Measurements from ENCODE around the gene CBARP. TPM values are rescaled to one million over a fixed set of nuclear protein-coding genes. Genes with fewer than 3 reads are reported as not detected.
A peak's percentile ranks its signal among the peaks of the same experiment; 100 is the strongest.

CBARP gene
- total and polyA plus RNA-seq, 11 donors = 0.60 to 2.2 (median 1.6) TPM

GRCh38 chr19:1259876-1260748, 22.3 kb upstream of the CBARP start:
- peak; percentile 0 to 18 (median 2) for ATAC-seq
- TF ChIP-seq POLR2A (IDR thresholded peaks at IDR 0.05) = no peak
- no peak for TF ChIP-seq CTCF (IDR thresholded peaks at IDR 0.05)
- DNase-seq = peak in 4 of 5 donors; percentile 49 to 60 (median 56)
- intact Hi-C loops (cut with DNase I) = no loop called here
- H3K9me3 ChIP-seq = no peaks in the 10 kb centered on the region
- H3K36me3 ChIP-seq = peaks cover 6 to 39% (median 32%) of the 10 kb centered on the region in 9 donors
- H3K27me3 ChIP-seq = no peaks in the 10 kb centered on the region
- 16 to 26% (median 24%) methylated on average over 14 to 33 of the region's 33 CpGs for WGBS, 4 donors
- H3K4me1 ChIP-seq = peaks cover 20 to 79% (median 73%) of the 10 kb centered on the region in 12 donors
- peak overlapping the region in 10 of 12 donors; percentile 27 to 82 (median 73) for H3K4me3 ChIP-seq
- H3K27ac ChIP-seq = peak overlapping the region; percentile 84 to 100 (median 98)

- 16 to 28% (median 23%) methylated on average over 12 to 17 of the region's 17 CpGs for WGBS, 4 donors
- H3K9me3 ChIP-seq = no peaks in the 10 kb centered on the region
- intact Hi-C loops (cut with DNase I) = no loop called here
- peak; percentile 87 to 93 (median 89) for DNase-seq
- peaks cover 6 to 46% (median 40%) of the 10 kb centered on the region in 9 donors for H3K36me3 ChIP-seq
- ATAC-seq = peak; percentile 29 to 68 (median 32)
- peak overlapping the region in 10 of 12 donors; percentile 3 to 82 (median 36) for H3K4me3 ChIP-seq
- H3K27ac ChIP-seq = peak overlapping the region; percentile 84 to 100 (median 98)
- TF ChIP-seq CTCF (IDR thresholded peaks at IDR 0.05) (no peak), POLR2A (IDR thresholded peaks at IDR 0.05) (peak in 1 of 2 donors; percentile 58)
- H3K4me1 ChIP-seq = peaks cover 21 to 83% (median 78%) of the 10 kb centered on the region in 12 donors
- H3K27me3 ChIP-seq = no peaks in the 10 kb centered on the region
Measured at GRCh38 chr19:1259206-1259875, 21.5 kb upstream of the CBARP start.

GRCh38 chr19:1258707-1259205, 21.0 kb upstream of the CBARP start:
- Histone ChIP-seq H3K4me1 (peaks cover 27 to 88% (median 84%) of the 10 kb centered on the region in 12 donors), H3K36me3 (peaks cover 9 to 52% (median 46%) of the 10 kb centered on the region in 9 donors), H3K27me3 (no peaks in the 10 kb centered on the region), H3K4me3 (peak overlapping the region in 10 of 12 donors; percentile 3 to 82 (median 36)), H3K27ac (peak overlapping the region; percentile 84 to 100 (median 98)), H3K9me3 (no peaks in the 10 kb centered on the region)
- no peak for DNase-seq
- no peak for ATAC-seq
- no peak for TF ChIP-seq POLR2A (IDR thresholded peaks at IDR 0.05)
- no peak for TF ChIP-seq CTCF (IDR thresholded peaks at IDR 0.05)
- intact Hi-C loops (cut with DNase I) = no loop called here
- 29 to 46% (median 34%) methylated on average over 15 of the region's 15 CpGs for WGBS, 4 donors

GRCh38 chr19:1258163-1258492, 20.3 kb upstream of the CBARP start:
- DNase-seq = no peak
- H3K4me1 ChIP-seq = peaks cover 30 to 95% (median 90%) of the 10 kb centered on the region in 12 donors
- peaks cover 9 to 55% (median 49%) of the 10 kb centered on the region in 9 donors for H3K36me3 ChIP-seq

More at GRCh38 chr19:1258163-1258492, 20.3 kb upstream of the CBARP start:
- ATAC-seq = no peak
- Histone ChIP-seq H3K4me3 (peak overlapping the region in 3 of 12 donors; percentile 32 to 82 (median 78)), H3K27ac (peak overlapping the region; percentile 84 to 100 (median 98)), H3K9me3 (no peaks in the 10 kb centered on the region), H3K27me3 (no peaks in the 10 kb centered on the region)
- TF ChIP-seq CTCF (IDR thresholded peaks at IDR 0.05) = no peak
- no peak for TF ChIP-seq POLR2A (IDR thresholded peaks at IDR 0.05)
- WGBS, 4 donors = 57 to 78% (median 65%) methylated on average over 7 to 8 of the region's 8 CpGs
- intact Hi-C loops (cut with DNase I) = no loop called here
